Measurements from ENCODE around the gene AKR1B1. TPM values are rescaled to one million over a fixed set of nuclear protein-coding genes. Genes with fewer than 3 reads are reported as not detected.

The AKR1B1 gene
- total RNA-seq, 1 experiment from 2014 or later = 166 TPM

DNA sequence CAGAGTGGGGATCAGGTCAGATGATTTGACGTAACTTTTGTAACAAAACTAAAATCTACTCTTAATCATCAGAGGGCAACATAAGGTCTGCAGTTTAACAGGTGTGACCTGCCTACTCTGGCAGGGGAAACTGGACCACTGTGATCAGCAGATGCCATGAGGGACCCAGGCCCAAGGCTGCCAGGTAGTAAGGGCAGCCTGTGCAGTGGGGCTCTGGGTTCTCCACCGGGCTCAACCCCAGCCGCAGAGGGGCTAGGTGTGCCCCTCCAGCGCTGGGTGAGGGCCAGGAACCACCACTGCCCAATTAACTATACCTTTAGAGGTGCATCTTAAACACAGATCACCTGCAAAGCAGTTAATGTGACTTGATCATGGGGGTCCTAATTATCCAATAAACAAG is 17.6 kb downstream of the AKR1B1 start:
- Histone ChIP-seq H3K27ac (ENCODE audit: insufficient read length, low read depth, low read length) (no peak overlapping the region), H3K27me3 (ENCODE audit: insufficient read depth, low read length) (no peaks in the 10 kb centered on the region), H3K9me3 (ENCODE audit: control insufficient read depth, low read depth, low read length) (no peaks in the 10 kb centered on the region), H2BK20ac (ENCODE audit: low read depth, low read length, poor library complexity, severe bottlenecking) (no peak overlapping the region), H3K4ac (ENCODE audit: low read depth, low read length) (no peak overlapping the region), H3K4me2 (ENCODE audit: insufficient read depth, insufficient read length, low read length) (no peak overlapping the region), H3K79me1 (ENCODE audit: insufficient read depth, low read depth, low read length, poor library complexity, severe bottlenecking) (no peaks in the 10 kb centered on the region), H3K9ac (ENCODE audit: extremely low read depth, insufficient read length, low read length) (no peak overlapping the region), H3K79me2 (ENCODE audit: insufficient read depth, low read length) (no peaks in the 10 kb centered on the region), H2AFZ (ENCODE audit: low read length) (no peak overlapping the region), H2AK5ac (ENCODE audit: insufficient read length, low read length) (no peak overlapping the region), H4K8ac (replicated peaks; ENCODE audit: insufficient read length, low read depth, low read length) (no peak overlapping the region), H3K18ac (ENCODE audit: insufficient read length, low read depth, low read length) (no peak overlapping the region), H2BK15ac (ENCODE audit: low read depth, low read length) (no peak overlapping the region), H3K4me1 (ENCODE audit: insufficient read depth, low read length) (no peaks in the 10 kb centered on the region), H4K5ac (ENCODE audit: insufficient read length, low read depth, low read length) (no peak overlapping the region), H2BK120ac (ENCODE audit: low read depth, low read length, poor library complexity, severe bottlenecking) (no peak overlapping the region), H3K23me2 (ENCODE audit: insufficient read length, low read depth, low read length, poor library complexity, severe bottlenecking) (no peaks in the 10 kb centered on the region), H3K14ac (ENCODE audit: insufficient read depth, low read length) (no peak overlapping the region), H3T11ph (ENCODE audit: low read length) (no peak overlapping the region), H2BK5ac (ENCODE audit: insufficient read length, low read length) (no peak overlapping the region), H3K23ac (ENCODE audit: insufficient read length, low read depth, low read length) (no peak overlapping the region), H4K20me1 (ENCODE audit: control insufficient read depth, insufficient read depth, insufficient read length) (no peaks in the 10 kb centered on the region), H2BK12ac (ENCODE audit: insufficient read length, low read depth, low read length) (no peak overlapping the region), H4K91ac (ENCODE audit: insufficient read length, low read depth, low read length) (no peak overlapping the region), H3K56ac (ENCODE audit: insufficient read length, low read depth, low read length) (no peak overlapping the region)
- no peak for DNase-seq
- Mint-ChIP-seq H3K9me3 (peaks cover 4 to 7% of the 10 kb centered on the region in 2 experiments; a peak in 3 of 5 replicates), H3K36me3 (ENCODE audit: insufficient read depth in 1 of 3, low read depth in 3 of 3) (peaks cover 53 to 76% (median 73%) of the 10 kb centered on the region in 3 experiments), H3K27me3 (ENCODE audit: low read depth) (no peaks in the 10 kb centered on the region; the same call in 1 of the 2 replicates), H3K4me3 (no peak overlapping the region), H3K4me1 (no peaks in the 10 kb centered on the region), H3K27ac (no peak overlapping the region)
- TF ChIP-seq, protein P1, sequence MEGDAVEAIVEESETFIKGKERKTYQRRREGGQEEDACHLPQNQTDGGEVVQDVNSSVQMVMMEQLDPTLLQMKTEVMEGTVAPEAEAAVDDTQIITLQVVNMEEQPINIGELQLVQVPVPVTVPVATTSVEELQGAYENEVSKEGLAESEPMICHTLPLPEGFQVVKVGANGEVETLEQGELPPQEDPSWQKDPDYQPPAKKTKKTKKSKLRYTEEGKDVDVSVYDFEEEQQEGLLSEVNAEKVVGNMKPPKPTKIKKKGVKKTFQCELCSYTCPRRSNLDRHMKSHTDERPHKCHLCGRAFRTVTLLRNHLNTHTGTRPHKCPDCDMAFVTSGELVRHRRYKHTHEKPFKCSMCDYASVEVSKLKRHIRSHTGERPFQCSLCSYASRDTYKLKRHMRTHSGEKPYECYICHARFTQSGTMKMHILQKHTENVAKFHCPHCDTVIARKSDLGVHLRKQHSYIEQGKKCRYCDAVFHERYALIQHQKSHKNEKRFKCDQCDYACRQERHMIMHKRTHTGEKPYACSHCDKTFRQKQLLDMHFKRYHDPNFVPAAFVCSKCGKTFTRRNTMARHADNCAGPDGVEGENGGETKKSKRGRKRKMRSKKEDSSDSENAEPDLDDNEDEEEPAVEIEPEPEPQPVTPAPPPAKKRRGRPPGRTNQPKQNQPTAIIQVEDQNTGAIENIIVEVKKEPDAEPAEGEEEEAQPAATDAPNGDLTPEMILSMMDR (conservative IDR thresholded peaks at IDR 0.05) = no peak
- WGBS (ENCODE audit: extremely low coverage, insufficient read length, low lambda C conversion rate) = no CpG with 5 or more reads among the region's 4 CpGs

Measured in H9 (cell line).